Fibroblast of skin of left quadriceps (primary cell): ENCODE data around the gene ALCAM.

Experiments
- DNase-seq, 2 experiments: peaks; one replicate each; pipeline ENCODE4 v3.0.0-alpha.2; 2013; ENCODE audit warnings: low read depth in 2 of 2

The ALCAM gene

DNA sequence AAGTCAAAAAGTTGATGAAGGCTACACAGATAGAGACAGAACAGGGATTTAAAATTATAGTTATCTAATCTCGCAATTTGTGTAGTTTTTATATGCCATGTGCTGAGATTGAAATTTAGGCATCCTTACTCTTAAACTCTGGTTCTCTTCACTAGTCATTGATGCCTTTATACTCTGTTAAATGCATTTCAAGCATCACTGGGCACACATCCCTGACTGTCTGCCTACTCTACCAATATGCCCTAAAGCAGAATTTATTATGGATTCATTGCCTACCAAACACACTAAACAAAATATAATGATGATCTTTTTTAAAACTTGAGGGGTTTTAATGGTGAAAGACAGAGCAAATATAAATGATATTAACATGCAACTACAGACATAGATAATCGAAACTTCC lies 10.3 kb upstream of the ALCAM start:
- no peak for DNase-seq

DNA sequence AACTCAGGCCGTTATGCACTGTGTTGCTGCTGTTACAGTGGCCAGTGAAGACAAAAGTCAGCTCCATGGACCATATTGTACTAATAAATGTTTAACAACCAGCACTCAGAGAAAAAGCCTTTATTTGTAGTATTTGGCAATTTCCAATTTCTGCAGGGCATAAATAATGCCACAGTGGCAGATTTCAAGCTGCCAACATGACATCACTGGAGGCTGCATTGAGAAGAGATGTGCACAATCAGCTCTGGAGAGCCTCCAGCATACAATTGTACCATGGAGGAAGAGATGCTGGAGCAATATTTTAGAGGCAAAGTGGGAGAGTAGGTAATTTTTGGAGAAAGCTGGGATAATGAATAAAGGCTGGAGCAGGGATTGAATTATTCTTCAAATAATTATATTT lies 9.7 kb upstream of the ALCAM start:
- DNase-seq, result no peak

DNA sequence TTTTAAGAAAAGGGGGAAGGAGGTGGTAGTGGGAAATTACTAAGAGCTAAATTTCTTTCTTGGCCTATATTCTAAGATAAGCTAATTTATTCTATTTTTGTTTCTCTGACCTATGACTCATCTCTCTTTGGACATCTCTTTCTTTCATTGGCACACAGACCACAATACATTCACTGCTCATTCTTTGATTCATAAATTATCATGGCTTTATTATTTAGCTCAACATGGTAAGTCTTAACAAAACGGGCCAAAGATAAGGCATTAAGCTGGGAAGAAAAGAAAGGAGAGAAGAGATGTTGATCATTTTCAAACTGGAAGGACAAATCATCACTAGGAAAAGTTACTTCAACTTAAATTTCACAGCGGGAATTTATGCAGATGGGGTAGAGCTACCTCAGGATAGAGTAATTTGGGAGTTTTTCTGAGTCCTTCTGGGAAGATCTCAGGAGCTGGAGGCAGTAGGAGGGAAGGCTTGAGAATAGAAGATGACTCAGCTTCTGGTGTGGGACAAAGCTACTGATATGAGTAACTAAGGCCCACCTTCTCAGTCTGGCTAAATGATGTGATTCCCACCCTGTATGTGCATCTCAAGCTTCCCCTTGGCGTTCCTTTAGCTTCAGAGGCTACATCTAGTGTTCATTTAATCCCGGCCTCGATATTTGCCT lies 7.5 kb upstream of the ALCAM start:
- no peak for DNase-seq

DNA sequence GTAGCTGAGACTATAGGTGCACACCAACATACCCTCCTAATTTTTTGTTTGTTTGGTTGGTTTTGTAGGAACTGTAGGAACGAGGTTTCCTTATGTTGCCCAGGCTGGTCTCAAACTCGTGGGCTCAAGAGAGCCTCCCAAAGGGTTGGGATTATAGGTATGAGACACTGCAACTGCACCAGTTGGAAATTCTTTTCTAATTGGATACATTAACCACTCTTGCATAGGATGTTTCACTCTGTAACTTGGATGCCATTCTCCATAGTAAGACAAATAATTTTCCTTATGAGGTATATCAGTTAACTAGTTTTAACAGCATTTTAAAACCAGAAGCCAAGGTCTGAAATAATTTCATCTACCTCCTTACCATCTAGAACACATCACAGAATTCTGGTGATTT lies 6.7 kb upstream of the ALCAM start:
- DNase-seq, result no peak

DNA sequence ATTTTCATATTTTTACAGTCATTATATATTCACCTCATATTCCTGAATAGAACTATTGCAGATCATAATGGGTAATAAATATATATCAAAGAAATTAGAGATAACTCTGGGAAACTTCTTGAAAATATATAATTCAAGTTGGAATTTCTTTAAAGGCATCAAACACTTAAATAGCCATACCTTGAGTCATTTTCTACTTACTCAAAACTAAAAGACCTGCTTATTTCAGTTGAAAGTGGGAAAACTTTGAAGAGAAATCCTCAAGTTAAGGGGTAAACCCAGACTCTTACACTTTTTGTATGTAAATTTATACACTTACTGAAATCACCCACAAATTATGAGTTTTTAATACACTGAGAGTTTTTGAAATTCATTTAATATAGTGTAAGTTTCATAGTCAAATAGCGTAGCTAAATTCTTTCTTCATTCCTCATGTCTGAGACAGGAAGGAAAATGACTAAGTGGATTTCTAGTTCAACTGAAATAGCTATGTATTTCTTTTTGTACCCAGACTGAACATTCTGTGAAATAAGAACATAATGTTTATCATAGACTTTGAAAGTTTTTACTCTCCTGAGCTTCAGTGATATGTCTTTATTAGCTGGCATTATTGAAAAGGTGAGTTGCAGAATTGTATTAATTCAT lies 4.6 kb upstream of the ALCAM start:
- peak in 1 of 2 experiments; percentile 39 for DNase-seq

DNA sequence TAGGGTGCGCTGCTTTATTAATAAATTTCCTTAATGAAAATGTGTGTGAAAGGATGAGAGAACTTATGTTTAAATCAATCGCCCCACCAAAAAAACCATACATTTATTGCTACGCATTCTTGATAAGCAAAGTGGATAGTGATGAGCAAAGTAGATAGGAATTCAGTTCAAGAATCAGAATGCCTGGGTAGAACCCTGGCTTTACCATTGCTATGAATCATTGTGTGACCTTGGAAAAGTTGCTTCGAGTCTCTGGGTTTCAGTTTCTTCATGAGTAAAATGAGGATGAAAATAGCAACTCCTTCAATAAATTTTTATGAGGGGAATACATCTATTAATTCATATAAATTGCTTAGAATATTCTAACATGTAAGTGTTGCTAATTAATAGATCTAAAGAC lies 2.6 kb upstream of the ALCAM start:
- peak in 1 of 2 experiments; percentile 44 for DNase-seq

DNA sequence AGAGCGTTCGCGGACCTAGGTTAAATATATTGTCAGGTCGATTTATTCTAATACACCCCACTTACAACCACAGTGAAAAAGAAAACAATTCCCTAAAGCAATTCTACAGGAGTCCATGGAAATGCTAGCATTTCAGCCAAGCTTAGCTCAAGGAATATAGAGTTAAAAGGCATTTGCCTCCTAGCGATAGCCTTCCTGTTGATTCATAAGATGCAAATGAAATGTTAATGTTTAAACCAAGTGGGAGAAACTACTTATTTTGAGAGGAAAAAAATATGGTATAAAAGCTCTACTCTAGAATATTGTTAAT lies 1.7 kb upstream of the ALCAM start:
- DNase-seq, result no peak

DNA sequence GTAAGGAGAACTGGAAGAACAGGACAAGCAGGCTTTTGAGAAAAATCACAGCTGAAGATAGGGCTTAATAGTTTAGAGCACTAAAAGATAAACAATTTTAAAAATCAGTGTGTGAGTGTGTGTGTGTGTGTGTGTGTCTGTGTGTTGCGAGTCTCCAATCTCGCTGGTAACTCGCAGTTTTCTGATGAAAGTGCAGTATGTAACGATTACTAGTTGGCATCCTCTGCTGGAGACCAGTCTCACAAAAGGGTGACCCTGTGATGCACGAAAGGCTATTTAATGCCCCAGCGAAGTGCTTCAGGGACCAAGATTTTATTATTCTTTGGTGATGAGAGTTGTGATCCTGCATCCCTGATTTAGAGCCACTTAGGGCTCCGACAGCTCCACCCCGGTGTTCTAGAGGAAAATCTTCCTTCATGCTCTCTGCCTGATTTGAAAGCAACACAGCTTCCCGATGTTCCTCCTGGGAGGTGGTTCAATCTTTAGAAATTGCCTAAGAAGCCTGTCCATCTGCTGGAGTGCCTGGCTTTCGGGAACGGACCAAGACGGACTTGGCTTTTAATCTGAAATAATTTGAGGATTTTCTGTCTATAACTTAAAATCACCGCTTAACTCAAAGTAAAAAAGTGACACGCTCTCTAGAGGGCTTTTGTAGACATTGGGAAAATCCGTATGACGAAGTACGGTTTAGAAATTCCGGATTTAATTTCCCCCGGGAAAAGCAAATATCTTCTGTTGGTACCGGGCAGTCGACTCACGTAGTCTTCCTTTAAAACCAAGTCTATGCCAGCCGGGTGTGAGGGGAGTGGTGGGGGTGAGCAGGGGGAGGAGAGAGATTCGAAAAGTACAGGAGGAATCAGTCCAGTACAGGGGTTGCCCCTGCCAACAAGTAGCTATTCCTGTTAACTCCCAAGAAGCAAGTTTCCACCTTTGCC lies 1.1 kb upstream of the ALCAM start:
- DNase-seq, result no peak

DNA sequence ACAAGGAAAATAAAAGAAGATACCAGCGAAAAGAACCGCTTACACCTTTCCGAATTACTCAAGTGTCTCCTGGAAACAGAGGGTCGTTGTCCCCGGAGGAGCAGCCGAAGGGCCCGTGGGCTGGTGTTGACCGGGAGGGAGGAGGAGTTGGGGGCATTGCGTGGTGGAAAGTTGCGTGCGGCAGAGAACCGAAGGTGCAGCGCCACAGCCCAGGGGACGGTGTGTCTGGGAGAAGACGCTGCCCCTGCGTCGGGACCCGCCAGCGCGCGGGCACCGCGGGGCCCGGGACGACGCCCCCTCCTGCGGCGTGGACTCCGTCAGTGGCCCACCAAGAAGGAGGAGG lies 325 bp downstream of the ALCAM start:
- DNase-seq, result no peak

DNA sequence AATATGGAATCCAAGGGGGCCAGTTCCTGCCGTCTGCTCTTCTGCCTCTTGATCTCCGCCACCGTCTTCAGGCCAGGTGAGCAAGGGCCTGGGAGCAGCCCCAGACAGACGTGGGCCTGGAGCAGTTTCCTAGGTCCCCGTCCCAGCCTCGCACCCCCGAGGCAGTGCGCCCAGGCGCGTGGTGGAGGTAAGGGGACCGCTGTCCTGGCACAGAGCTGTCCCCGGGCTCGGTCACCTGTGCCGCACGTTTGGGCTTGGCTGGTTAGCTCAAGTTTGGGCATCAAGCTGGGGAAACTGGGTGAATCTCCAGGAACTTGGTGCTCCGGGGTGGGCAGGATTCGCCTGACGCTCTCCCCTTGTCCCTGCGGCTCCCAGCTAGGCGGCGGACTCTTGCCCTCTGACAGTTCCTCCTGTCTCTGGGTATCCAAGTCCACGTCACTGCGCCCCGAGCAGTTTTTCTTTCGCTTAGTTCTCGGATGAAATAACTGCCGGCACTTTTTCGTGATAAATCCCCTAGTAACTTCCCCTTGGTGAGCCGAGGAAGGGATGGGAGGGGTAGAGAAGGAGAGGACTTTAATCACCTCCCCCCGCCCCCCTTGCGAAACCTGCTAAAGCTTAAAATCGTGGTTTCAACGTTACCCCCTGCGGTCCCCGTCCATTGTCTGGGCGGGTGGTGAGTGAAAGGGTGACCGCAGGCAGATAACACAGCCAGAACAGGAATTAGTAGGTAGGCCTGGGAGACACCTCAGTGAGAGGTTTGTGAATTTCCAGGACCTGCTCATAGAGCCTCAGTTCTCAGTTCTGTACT lies 901 bp downstream of the ALCAM start:
- DNase-seq, result no peak

DNA sequence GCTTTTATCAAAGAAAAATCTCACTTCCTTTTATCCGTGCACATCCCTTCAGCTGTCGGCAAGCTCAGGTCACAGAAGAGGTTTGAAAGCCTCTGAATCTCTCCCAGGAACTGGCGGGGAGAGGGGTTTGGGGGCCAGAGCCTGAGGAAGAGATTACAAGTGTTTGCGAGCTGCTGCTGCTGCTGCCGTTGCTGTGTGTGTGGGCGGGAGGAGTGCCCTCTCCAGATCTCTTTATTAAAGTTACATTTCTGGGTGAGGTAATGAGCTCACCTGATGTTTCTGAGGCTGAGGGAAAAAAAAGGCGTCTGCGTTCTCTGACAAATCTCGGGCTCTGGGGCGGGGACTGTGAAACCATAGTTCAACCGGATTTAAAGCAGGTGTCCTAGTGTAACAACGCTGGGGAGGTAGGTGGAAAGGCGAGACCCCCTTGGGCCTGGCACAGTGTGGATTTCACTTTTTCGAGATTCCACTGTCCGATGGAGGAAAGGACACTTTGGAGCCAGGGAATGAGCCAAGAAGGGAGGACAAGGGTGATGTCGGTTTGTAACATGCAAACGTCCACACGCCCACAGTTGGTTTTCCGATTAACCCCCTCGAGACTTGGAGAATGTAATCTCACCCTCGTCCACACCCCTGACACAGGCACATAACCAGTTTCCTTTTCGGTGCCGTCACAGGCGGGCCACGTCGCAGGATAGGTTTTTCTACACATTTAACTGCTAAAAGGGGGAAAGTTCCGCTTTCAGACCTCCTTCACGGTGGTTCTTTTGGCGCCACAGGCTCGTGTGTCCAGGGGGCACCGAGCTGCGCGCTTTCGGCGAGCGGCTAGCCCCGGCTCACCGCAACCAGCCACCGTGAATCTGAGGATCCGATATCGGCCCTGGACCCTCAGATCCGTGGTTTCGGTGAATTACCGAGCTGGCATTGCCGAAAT lies 2.1 kb downstream of the ALCAM start:
- DNase-seq, result no peak

DNA sequence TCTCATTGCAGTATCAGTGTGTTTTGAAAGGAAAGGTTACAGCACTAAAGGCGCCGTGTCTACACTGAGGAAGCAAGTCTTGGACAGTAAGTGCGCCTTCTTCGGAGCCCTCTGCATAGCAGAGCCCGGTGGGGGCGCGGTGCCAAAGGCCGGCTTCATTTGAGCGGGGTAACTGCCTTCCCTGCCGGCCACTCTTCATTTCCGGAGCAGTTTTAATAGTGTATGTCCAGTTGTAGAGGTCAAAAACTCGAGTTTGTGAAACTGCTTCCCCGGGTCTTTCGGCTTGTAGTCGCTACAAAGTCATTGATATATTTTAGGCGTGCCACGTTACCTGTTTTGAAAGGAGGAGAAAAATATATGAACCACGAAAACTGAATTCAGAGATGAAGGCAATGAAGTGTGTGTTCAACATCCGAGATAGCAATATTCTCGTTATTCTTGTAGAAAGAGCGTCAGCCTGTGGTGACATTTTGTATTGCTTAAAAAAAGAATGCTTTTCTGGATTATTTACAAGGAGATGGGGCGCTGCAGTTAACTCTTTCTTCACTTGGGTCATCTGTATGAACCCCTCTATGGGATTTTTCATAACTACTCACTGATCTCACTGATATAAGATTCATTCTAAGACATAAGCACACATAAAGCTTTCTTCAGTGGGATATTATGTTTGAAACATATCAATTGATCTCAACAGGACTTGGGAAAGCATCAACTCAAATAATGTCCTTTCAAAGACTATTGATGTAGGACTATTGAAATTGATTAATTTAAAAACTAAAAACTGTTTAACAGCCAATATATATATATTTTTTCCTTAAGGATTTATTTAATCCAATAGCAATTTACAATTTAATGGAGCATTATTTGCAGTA lies 3.0 kb downstream of the ALCAM start:
- DNase-seq, result peak in 1 of 2 experiments; percentile 63

DNA sequence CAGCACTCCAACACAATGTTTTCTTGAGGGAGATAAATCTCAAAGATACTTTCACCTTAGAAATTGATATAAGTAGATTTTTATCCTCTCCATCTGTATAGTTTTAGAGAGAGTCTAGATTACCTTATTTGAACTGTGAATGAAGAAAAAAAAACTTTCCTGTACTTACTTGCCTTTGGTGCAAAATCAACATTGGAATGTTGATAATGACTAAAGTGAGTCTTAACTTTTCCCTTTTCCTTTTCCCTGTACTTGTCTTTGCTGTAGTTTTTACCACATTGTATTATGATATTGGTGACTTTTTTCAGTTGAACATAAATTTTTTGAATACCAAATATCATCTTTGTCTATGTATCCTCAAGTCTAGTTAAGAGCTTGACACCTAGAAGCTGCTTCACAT lies 6.7 kb downstream of the ALCAM start:
- DNase-seq, result no peak

DNA sequence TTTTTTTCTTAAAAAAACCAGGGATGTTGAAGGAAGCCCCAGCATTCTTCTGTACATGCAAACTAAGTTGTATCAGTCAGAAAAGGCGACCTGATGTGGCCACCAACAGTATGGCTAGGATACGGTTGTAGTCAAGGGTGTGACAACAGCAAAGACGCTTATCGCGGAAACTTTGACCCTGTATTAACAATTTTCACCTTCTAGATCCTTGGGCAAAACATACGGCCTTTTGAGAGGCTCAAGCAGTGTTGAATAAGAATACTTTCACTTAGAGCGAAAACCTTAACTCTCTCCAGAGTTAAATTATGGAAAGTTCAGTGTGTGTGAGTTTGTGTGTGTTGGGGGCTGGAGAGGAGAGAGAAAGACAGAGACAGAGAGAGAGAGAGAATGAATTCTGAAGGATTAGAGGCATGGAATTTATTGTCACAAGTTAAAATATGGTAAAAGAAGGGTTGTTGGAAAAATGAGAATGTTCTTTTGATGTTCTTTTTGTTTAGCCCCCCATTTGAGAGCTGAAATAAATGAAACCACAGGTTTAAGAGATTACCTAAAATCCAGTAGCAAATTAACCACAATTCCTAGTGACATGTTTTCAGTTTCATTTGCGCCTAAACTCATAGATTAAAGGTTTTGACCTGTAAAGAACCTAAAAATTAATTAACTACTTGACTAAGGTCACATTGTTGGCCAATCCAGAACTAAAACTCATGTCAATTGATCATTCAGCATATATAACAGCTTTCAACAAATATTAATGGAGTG lies 9.2 kb downstream of the ALCAM start:
- DNase-seq, result no peak

DNA sequence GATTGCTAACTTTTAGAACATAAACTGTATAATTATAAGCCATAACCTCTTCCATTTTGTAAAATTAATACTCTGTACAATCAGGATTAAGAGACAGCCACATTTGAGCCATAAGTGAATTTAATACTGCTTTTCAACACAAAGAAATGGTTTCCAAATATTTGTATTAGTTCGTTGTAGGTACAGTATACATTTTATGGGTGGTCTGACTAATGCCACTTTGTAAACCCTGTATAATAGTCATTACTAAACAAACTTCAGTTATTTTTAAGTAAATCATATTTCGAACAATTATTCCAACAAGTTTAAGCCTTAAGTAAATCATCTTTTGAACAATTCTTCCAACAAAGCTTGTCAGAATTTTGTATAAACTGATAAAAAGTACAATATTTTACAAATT lies 11.0 kb downstream of the ALCAM start:
- no peak for DNase-seq

DNA sequence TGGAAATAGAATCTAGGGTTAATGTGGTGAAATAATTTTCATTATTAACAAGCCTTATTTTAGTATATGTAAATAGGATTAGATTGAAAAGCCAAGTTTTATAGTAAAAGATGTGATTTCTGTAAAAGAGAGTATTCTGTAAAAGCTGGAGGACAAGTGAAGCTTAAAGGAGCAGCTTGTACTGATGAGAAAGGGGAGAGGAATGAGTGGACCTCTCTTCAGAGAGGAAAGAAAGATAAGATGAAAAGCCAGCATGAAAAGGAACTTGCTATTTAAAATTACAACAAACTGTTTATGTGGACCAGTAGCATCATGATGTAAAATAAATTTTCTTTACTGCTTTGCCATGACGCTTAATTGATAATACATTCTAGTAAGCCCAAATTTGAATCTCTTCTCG lies 18.5 kb downstream of the ALCAM start:
- DNase-seq, result no peak

DNA sequence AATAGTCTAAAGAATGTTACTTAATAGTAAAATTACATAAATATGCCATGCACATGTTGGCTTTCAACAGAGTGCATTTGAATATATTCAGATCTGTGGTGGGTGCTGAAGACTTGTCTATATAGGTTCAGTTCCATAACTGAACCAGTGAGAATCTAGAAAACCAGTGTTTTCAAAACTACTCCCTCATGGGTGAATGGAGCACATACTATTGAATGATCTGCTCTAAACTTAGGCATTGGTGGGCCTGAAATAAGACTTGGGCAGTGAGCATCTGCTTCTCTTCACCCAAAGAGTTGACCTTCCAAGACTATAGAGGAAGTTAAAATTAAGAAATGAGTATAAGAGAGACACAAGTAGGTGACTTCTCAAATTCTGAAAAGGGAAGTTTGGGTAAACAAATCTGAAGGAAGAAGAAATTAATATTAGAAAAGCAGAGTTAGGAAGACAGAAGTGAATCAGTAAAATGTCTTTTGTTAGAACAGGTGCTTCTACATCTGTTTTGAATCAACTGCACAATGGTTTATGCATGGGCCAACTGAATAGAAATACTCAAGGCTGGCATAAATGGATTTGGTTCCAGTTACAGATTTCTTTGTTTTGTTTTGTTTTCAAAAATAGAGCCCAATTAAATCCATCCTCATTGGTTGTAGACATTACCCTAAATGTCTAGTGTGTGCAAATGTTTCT lies 19.3 kb downstream of the ALCAM start:
- DNase-seq, result no peak

DNA sequence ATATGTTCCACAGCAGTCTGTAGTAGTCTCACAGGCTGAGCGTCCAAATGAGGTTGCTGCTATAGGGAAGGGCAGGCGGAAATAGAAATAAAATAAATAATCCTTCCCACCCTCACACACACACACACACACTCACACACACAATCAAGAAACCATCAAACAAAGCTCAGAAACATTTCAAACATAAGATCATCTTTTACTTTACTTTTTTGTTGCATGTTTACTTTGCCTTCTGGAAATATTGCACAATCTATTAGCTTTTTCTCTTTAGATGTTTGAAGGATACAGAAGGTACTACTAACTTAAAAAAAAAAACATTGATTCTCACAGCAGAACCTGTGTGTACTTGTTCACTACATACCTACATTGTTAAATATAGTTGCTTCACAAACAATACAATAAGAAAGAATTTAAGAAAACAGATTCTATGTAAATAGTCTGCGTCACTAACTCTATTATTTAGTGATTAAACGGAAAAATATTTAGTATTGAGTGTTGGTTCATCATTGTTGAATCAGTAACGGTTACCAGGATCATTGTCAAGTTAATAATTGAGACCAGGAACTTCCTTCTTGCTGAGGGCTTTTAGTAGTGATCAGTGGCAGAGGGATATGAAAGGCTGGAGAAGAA lies 20.5 kb downstream of the ALCAM start:
- no peak for DNase-seq
